ENCODE data around the gene TOPAZ1.

TOPAZ1 gene

GRCh38 chr3:44242721-44243120 lies 1.0 kb downstream of the TOPAZ1 start:
- DNase-seq (ENCODE audit: low read depth in 2 of 2): no peak

DNA sequence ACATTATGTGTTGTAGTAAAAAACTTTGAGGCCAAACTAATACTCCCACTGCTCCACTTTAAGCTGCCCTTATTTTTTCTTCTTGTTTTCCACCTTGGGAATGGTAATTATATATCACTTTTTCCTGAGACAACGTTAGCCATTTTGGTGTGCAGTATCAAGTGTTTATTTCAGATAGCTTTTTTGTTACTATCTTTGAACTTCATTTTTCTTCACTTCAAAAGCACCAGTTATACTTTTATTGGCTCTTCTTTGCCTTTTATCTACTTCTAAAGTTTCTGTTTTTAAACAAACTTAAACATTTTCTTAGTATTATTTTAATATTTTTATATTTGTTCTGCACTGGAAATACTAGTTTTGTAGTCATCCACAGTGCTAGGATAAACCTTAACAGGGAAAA lies 6.5 kb downstream of the TOPAZ1 start:
- DNase-seq (ENCODE audit: low read depth in 2 of 2): no peak

DNA sequence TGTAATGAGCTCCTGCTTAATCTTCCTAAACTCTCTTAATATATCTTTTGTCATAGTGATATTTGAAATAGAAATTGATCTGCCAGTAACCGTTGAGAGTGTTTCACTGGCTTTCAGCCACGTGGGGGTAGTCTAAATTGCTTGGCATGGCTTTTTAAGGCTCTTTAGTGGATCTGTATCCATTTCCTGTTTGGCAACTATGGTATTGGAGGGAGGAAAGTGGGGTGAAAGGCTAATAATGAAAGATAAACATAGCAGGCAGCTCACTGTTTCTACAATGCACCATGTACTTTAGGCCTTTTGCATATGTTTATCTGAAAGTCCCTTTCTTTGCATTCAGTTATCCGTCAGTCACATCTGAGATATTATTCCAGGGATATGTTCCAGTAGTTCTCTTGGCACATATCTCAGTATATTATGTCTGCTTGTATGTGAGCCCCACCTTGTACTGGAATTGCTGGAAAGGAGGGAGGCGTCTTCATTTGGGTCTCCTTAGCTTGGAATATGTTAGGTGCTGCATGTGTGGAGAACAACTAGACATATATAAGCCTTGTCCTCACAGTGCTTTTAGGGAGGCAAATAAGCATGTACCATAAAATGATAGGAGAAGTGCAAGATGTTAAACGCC lies 10.8 kb downstream of the TOPAZ1 start:
- DNase-seq (ENCODE audit: low read depth in 2 of 2): no peak

- DNase-seq (ENCODE audit: low read depth in 2 of 2): no peak
Measured at GRCh38 chr3:44259404-44259803, 17.7 kb downstream of the TOPAZ1 start.

GRCh38 chr3:44264146-44264545 lies 22.5 kb downstream of the TOPAZ1 start:
- DNase-seq (ENCODE audit: low read depth in 2 of 2): no peak

GRCh38 chr3:44265815-44266214 lies 24.1 kb downstream of the TOPAZ1 start:
- DNase-seq (ENCODE audit: low read depth in 2 of 2): no peak

GRCh38 chr3:44272191-44272590 lies 30.5 kb downstream of the TOPAZ1 start:
- DNase-seq (ENCODE audit: low read depth in 2 of 2): no peak

DNA sequence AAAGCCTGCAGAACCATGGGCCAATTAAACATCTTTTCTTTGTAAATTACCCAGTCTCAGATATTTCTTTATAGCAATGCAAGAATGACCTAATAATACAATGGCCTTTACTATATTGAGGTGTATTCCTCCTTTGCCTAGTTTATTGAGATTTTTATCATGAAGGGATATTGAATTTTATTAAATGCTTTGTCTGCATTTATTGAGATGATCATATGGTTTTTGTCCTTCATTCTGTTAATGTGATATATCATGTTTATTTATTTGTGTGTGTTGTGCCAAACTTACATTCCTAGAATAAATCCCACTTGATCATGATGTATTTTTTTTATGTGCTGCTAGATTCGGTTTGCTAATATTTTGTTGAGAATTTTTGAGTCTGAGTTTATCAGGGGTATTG lies 36.2 kb downstream of the TOPAZ1 start:
- no peak for DNase-seq (ENCODE audit: low read depth in 2 of 2)

DNA sequence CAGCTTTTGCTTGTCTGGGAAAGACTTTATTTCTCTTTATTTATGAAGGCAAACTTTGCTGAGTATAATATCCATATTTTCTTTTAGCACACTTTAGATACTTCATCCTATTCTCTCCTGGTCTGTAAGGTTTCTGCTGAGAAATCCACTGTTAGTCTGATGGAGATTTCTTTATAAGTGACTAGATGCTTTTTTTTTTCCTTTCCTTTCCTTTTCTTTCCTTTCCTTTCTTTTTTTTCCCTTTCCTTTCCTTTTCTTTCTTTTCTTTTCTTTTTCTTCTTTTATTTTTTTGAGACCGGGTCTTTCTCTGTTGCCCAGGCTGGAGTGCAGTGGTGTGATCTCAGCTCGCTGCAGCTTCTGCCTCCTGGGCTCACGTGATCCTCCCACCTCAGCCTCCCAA lies 38.4 kb downstream of the TOPAZ1 start:
- no peak for DNase-seq (ENCODE audit: low read depth in 2 of 2)

DNA sequence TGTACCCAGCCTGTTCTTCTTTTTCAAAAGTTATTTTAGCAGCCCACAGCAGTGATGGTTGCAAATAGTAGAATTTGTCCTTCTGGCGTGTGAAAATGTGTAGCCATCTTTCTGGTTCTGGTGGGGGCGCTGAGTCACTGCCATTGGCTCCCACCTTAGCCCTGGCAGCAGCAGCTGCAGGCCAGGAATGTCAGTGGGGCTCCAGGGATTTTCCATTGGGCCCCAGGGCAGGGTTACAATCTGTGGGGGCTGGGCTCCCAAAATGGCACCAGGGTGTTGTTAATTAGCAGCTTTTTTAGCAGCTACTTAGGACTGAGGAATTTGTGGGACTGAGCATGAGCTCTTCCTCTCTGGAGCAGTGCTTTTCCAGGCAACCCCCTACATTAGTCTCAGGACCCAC lies 38.9 kb downstream of the TOPAZ1 start:
- DNase-seq (ENCODE audit: low read depth in 2 of 2): no peak

DNA sequence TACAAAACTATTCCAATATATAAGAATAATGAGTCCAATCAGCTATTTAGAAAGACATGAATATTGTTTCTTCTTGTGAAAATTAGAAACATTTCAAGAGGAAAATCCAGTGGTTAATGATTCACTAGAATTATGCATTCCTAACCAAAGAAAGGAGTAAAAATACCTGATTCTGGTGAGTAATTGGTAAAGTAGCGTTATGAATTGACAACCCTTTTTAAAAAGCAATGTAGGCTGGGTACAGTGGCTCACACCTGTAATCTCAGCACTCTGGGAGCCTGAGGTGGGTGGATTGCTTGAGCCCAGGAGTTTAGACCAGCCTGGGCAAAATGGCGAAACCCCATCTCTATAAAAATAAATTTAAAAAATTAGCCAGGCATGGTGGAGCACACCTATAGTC lies 43.3 kb downstream of the TOPAZ1 start:
- DNase-seq (ENCODE audit: low read depth in 2 of 2): no peak

DNA sequence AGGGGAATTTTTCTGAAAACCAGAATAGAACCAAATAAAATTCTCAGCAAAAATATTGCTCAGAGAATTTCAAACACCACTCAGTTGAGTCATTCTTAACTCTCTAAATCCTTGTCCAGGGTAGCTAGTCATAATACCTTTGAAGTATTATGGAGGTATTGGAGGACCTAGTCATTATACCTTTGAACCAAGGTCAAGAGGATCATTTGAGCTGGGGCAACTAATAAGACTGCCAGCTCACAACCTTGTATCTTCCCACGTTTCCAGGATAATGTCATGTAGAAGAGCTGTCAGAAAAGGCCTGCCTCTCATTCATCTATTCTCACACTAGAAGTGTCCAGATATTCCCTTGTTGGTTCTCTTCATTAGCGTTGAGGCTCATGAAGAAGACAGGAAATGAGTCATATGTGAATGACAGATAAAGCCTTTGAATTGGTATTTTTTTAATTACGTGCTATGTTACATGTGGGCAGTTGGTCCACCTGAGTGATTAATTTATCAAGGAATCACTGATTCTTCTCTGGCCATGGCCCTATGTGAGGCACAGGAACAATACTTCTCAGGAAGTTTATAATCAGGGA lies 48.3 kb downstream of the TOPAZ1 start:
- no peak for DNase-seq (ENCODE audit: low read depth in 2 of 2)

GRCh38 chr3:44292276-44292675 lies 50.6 kb downstream of the TOPAZ1 start:
- no peak for DNase-seq (ENCODE audit: low read depth in 2 of 2)

DNA sequence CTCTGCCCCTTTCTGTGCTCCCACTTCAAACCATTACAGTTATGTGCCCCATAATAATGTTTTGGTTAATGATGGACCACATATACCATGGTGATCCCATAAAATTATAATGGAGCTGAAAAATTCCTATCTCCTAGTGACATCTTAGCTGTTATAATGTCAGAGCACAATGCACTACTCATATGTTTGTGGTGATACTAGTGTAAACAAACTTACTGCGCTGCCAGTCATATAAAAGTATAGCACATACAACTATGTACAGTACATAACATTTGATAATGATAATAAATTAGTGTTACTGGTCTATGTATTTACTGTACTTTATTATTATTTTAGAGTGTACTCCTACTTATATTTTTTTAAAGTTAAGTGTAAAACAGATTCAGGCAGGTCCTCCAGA lies 51.3 kb downstream of the TOPAZ1 start:
- DNase-seq (ENCODE audit: low read depth in 2 of 2): no peak

DNA sequence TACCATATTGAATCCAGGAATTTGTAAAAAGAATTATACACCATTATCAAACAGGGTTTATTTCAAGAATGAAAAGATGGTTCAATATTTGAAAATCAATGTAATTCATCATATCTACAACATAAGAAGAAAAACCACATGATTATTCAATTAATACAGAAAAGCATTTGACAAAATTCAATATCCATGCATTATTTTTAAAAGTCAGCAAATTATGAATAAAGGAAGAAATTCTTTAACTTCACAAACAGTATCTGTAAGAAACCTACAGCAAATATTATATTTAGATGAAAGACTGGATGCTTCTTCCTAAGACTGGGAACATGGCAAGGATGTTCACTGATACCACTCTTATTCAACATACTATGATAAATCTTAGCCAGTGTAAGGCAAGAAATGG lies 55.6 kb downstream of the TOPAZ1 start:
- DNase-seq (ENCODE audit: low read depth in 2 of 2): no peak

- no peak for DNase-seq (ENCODE audit: low read depth in 2 of 2)
Measured at GRCh38 chr3:44301746-44302145, 60.1 kb downstream of the TOPAZ1 start.

DNA sequence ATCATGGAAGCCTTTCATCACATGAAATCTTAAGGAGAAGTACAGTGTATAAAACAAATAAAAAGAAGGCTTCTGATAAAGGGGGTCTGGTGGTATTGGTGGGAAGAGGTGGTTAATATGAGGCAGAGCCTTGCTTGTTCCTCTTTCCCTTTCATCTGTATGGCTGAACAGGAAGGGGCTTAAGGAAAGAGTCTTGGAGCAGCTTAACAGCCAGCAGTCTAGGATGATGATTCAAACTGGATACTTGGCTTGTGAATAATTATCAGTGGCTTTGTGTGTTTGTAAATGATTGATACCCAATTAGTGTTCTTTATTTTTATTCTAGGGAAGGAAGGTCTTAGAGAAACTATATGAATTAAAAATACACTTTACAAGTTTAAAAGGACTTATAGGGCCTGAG lies 67.8 kb downstream of the TOPAZ1 start:
- no peak for DNase-seq (ENCODE audit: low read depth in 2 of 2)

- DNase-seq (ENCODE audit: low read depth in 2 of 2): no peak
Measured at GRCh38 chr3:44318891-44319311, 77.2 kb downstream of the TOPAZ1 start.

DNA sequence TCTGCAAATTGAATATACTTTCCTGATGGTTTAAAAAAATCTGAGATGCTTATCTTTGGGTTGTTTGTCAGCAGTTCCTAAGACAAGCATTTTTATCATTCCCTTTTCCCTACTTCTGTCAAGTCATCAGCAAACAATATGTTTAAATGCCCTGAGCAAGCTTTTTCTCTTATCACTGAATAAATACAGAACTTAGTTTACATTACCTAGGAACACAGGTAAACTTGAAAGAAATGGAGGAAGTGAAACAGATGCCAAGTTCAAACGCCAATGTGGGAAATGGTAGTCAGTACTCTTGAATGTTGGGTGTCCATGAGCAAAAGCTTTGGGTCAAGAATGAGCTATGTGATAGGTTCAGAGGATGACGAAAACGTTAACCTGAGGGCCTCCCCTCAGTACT lies 79.6 kb downstream of the TOPAZ1 start:
- DNase-seq (ENCODE audit: low read depth in 2 of 2): no peak

DNA sequence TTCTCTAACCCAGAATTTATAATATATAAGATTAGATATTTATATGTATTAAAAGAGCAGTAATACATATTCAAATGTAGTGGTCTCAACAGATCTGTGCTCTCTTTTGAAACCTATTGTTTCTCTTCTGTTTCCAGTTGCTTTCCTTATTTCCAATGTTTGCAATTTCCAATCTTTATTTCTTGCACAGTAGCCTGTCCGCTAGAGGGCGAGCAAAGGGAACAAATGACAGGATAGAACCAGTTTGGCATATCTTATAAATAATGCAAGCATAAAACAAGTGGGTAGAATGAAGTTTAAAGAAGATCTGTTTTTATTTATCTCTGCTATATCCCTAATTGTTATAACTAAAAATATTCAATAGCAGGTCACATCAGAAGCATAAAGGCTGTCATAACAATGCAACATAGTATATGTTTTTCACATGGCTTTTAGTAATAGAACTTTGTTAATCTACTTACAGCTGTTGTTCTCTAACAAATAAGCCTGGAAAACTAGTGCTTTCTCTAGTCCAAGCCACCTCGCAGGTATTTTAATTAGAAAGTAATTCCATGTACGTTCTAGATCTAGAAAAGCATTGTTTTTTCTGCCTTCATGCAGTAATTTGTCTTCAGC lies 81.8 kb downstream of the TOPAZ1 start:
- DNase-seq (ENCODE audit: low read depth in 2 of 2): peak; percentile 20 to 30

DNA sequence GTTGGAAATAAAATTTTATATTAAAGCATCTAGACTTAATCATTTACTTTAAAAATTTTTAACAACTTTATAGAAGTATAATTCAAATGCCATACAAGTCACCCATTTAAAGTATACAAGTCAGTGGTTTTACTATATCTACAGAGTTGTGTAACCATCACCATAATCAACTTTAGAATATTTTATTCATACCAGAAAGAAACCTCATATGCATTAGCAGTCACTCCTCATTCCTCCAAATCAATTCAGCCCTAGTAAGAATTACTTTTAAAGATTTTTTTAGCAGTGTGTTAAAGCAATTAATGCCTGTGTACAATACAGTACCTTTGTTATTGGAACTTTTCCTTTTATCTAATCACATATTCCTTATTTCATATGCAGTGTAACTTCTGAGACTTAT lies 82.9 kb downstream of the TOPAZ1 start:
- no peak for DNase-seq (ENCODE audit: low read depth in 2 of 2)

DNA sequence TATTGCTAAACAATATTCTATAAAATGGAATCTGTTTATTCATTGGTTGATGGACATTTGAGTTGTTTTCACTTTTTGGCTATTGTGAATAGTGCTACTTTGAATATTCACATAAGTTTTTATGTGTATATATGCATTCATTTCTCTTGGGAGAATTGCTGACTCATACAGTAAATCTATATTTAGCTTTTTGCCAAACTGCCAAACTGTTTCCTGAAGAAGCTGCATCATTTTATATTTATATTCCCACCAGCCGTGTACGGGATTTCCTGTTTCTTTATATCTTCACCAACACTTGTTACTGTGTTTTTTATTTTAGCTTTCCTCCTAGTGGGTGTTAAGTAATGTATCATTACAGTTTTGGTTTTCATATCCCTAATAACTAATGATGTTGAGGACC lies 84.3 kb downstream of the TOPAZ1 start:
- DNase-seq (ENCODE audit: low read depth in 2 of 2): no peak

DNA sequence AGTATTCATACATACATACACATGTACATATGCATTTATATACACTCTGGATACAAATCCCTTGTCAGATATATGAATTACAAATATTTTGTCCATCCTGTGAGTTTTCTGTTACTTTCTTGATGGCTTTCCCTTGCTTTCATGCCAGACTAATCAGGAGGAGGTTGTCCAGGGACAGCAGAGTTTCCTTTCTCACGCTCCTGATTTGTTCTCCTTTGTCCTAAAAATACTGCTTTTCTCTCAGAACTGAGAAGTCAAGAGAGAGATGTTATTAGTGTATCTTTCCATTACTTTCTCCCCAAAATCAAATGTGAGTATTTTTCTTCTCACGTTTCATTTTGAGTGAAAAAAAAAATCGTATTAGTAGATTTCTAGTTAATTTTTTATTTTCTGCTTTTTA lies 84.8 kb downstream of the TOPAZ1 start:
- DNase-seq (ENCODE audit: low read depth in 2 of 2): no peak

DNA sequence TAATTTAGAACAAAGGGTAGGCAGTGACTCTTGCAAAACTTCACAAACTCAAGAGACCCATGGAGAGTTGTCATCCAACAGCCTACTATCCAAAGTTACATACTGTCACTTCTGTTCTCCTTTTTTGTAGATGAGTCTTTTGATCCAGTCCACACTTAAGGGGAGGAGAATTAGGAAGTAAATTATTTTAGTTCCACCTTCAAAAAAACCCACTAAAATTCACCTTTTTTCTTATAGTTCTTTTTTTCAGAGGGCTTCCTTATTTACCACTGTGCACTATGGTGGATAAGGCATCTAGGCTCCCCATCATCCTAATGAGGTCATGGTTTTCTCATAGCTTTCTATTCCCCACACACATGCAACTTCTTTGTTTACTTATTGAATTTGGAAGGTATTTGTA lies 88.3 kb downstream of the TOPAZ1 start:
- DNase-seq (ENCODE audit: low read depth in 2 of 2): no peak
